Fibroblast of villous mesenchyme (primary cell): Measurements from ENCODE around the gene LOXHD1. TPM values are rescaled to one million over a fixed set of nuclear protein-coding genes. Genes with fewer than 3 reads are reported as not detected.

Experiments
- DNase-seq: peaks from one replicate; pipeline ENCODE4 v3.0.0-alpha.2; 2010; ENCODE audit warnings: low read depth
- H3K4me3 ChIP-seq: 2 replicates; pipeline ENCODE4 v1.5.1; 2011; ENCODE audit warnings: low read depth, mild to moderate bottlenecking, low read length
- total RNA-seq: library from RNA; depleted of rRNA; stranded (reverse); fragments of >200 nt; gene quantifications from 2 replicates; pipeline ENCODE4 v1.2.3, GENCODE V29; 2012
- TF ChIP-seq, protein P1 (sequence below): IDR thresholded peaks from 2 replicates; pipeline ENCODE4 v1.5.1; 2012; ENCODE audit warnings: low read depth, mild to moderate bottlenecking, low read length; ENCODE audit not compliant: insufficient read depth

Gene LOXHD1
- total RNA-seq, 1 donor: not detected

DNA sequence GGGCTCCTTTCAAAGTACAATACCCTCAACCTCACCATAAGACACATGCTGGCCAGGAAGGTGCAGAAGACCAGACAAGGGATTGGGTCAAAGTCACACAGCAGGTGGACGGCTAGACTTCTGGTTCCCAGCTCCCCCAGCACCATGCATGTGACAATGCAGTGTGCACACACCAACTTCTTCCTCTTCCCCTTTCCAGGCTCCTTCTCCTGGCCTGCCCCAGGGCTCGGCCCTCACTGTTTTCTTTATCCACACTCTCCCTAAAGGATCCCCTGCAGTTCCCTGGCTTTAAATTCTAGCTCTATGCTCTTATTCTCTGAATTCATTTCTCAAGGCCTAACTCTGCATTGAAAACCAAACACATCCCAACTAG lies 82.3 kb downstream of the LOXHD1 start:
- no peak overlapping the region for H3K4me3 ChIP-seq
- no peak for DNase-seq
- TF ChIP-seq, protein P1, sequence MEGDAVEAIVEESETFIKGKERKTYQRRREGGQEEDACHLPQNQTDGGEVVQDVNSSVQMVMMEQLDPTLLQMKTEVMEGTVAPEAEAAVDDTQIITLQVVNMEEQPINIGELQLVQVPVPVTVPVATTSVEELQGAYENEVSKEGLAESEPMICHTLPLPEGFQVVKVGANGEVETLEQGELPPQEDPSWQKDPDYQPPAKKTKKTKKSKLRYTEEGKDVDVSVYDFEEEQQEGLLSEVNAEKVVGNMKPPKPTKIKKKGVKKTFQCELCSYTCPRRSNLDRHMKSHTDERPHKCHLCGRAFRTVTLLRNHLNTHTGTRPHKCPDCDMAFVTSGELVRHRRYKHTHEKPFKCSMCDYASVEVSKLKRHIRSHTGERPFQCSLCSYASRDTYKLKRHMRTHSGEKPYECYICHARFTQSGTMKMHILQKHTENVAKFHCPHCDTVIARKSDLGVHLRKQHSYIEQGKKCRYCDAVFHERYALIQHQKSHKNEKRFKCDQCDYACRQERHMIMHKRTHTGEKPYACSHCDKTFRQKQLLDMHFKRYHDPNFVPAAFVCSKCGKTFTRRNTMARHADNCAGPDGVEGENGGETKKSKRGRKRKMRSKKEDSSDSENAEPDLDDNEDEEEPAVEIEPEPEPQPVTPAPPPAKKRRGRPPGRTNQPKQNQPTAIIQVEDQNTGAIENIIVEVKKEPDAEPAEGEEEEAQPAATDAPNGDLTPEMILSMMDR: no peak

DNA sequence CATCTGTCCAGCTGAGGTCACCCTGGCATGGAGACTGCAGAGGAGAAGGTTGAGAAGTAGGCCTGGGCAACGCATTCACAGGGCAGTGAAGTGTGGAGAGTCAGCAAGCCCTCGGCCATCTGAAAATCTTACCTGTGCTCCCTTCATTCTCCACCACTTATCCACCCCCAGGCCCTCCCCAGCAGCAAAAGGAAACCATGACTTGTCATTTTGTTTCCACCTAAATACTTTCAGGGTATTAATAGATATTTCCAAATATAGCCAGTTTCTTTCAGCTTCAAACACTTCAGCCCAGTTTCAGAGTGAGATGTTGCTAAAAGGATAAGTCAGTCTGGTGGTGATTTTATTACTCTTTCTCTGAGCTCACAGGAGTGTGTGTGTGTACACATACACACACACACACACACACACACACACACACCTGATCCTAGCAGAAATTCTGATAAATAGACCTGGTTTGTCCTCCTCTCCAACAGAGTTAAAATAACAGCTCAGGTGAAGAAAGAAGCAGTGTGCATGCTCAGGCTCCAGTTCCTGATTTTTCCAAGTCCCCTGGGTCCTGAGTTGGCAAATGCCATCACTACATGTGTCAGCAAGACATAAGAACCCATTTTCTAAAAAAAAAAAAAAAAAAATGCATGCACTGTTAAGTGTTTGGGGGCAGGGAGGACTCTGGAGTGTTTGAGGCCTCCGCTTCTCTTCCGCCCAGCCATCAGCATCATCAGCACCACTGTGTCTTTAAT lies 82.8 kb downstream of the LOXHD1 start:
- no peak overlapping the region for H3K4me3 ChIP-seq
- TF ChIP-seq, protein P1: no peak
- no peak for DNase-seq

DNA sequence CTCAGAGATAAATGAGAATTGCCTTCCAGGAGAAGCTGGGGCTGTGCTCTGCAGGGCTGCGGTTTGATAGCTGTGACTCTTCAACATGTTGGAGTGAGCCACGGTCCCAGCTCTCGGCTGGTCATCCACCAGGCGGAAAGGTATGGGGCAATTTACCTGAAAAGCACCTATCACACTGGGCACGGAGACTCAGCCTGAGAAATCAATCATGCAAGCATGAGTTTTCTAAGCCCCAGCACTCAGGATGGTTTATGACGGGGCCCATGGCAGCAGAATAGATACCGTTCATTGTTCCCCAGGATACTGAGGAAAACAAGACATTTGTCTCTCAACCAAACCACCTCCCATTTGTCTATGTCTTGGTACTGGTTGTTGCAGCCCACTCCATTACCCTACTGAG lies 83.9 kb downstream of the LOXHD1 start:
- H3K4me3 ChIP-seq: no peak overlapping the region

DNA sequence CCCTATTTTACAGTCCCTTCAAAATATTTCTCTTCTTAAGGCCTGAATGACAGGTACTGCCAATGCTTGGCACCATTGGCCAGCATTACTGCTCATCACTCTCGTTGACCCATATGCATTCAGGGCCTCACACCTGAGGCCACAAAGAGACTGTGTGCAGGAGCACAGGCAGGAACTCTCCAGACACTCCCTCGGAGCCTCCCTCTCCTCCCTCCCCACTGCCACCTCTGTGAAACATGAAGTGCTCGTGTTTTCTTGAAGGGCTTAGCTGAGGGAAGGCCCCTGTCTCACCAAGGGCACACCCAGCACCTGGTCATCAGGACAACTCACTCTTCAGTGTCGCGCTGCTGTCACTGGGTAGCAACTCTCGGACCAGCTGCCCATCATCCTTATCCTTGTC lies 85.3 kb downstream of the LOXHD1 start:
- H3K4me3 ChIP-seq: no peak overlapping the region
- TF ChIP-seq, protein P1: no peak
- DNase-seq: no peak

More for the DNA sequence above, 83.9 kb downstream of the LOXHD1 start:
- DNase-seq: no peak
- TF ChIP-seq, protein P1: no peak

DNA sequence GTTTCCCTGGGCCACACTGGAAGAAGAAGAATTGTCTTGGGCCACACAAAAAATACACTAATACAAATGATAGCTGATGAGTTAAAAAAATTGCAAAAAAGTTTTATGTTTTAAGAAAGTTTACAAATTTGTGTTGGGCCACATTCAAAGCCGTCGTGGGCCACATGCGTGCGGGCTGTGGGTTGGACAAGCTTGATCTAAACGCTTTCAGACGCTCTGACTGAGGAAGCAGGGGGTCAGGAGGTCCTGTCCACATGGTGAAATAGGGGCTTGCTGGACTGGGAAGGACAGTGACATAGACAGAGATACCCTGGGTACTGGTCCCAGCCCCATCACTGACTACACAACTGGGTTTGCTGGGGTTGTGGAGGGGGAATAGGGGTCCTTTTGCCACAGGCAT lies 86.4 kb downstream of the LOXHD1 start:
- TF ChIP-seq, protein P1: no peak
- H3K4me3 ChIP-seq: no peak overlapping the region
- no peak for DNase-seq

DNA sequence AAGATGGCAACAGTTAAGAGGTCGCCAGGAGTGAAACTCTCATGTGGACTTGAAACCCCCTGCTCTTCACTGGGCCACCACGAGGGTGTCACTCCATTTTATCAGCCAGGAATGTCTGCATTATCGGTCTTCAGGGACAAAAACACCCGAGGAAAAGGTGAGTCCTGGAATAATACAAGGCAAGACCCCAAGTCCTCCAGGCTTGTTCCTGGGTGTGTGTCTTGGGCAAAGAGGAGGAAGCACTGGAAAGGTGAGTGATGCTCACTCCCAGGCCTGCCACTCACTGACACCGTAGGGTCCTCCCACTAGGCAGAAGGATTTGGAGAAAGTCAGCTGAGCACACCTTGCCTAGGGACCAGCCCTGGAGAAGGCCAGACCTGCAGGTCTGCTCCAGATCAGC lies 86.9 kb downstream of the LOXHD1 start:
- DNase-seq: no peak
- TF ChIP-seq, protein P1: no peak
- no peak overlapping the region for H3K4me3 ChIP-seq

DNA sequence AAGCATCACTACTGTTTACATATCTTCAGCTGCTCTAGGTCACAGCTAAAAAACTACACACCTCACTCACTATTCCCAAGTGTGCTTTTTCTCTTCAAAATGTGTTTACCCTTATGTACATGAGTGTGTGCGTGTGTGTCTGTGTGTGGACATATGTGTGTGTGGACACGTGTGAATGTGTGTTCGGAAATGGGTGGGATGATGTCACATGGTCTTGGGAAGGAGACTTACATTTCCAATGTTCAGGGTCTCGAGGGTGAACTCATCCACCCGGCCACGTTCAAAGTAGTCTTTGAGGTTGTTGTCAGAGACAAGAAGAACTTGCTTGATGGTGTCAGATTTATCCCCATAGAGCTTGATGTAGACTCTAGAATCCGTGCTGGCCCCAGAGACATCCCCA lies 87.8 kb downstream of the LOXHD1 start:
- TF ChIP-seq, protein P1: no peak
- no peak for DNase-seq
- H3K4me3 ChIP-seq: no peak overlapping the region
